GM12873 (cell line): ENCODE data around the gene DHX16.

Source experiments
- TF ChIP-seq, protein P1 (sequence below): IDR thresholded peaks from 2 replicates; pipeline ENCODE4 v1.5.1; 2012; ENCODE audit warnings: low read depth, mild to moderate bottlenecking, moderate library complexity, low read length, control low read depth; ENCODE audit not compliant: insufficient read depth; ENCODE audit errors: missing control alignments

The DHX16 gene

DNA sequence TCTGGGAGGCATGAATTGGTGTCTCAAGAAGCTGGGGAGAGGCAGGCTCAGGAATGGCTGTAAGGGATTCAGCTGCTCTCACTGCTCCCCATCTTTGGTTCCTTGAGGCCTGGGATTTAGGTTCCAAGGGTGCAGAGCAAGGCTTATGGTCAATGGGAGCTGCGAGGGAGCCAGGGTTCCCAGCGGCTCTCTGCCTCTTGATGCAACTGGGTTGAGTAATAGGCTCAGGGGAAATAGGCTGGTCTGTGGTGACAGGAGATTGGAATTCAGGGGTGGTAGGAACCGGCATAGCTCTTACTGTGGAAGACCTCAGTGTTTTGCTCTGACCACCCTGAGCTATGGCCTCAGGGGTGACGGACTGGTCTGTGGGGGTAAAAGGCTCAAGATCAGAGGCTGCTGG lies 31.0 kb upstream of the DHX16 start:
- TF ChIP-seq, protein P1, sequence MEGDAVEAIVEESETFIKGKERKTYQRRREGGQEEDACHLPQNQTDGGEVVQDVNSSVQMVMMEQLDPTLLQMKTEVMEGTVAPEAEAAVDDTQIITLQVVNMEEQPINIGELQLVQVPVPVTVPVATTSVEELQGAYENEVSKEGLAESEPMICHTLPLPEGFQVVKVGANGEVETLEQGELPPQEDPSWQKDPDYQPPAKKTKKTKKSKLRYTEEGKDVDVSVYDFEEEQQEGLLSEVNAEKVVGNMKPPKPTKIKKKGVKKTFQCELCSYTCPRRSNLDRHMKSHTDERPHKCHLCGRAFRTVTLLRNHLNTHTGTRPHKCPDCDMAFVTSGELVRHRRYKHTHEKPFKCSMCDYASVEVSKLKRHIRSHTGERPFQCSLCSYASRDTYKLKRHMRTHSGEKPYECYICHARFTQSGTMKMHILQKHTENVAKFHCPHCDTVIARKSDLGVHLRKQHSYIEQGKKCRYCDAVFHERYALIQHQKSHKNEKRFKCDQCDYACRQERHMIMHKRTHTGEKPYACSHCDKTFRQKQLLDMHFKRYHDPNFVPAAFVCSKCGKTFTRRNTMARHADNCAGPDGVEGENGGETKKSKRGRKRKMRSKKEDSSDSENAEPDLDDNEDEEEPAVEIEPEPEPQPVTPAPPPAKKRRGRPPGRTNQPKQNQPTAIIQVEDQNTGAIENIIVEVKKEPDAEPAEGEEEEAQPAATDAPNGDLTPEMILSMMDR: no peak

DNA sequence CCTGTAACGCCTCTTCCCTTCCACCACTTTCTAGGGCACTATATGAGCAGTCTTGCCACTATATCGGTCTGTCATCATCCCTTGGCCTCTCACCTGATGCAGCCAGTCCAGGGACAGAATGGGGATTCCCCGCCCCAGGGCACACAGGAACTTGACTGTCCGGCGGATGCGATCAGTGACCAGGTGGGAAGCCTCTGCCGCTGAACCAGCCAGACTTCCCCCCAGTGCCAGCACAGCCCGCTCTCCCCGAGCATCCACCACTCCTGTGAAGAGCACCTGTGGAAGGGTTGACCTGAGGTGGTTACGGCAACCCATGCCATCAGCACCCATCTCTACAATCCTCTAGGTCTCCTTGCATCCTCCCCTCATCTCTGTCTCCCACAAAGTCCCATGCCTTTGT lies 30.2 kb upstream of the DHX16 start:
- TF ChIP-seq, protein P1: no peak

GRCh38 chr6:30700340-30700739 lies 27.5 kb upstream of the DHX16 start:
- TF ChIP-seq, protein P1: no peak

- TF ChIP-seq, protein P1: no peak
Measured at GRCh38 chr6:30696432-30696831, 23.6 kb upstream of the DHX16 start.

GRCh38 chr6:30691208-30691847 lies 18.5 kb upstream of the DHX16 start:
- TF ChIP-seq, protein P1: no peak

DNA sequence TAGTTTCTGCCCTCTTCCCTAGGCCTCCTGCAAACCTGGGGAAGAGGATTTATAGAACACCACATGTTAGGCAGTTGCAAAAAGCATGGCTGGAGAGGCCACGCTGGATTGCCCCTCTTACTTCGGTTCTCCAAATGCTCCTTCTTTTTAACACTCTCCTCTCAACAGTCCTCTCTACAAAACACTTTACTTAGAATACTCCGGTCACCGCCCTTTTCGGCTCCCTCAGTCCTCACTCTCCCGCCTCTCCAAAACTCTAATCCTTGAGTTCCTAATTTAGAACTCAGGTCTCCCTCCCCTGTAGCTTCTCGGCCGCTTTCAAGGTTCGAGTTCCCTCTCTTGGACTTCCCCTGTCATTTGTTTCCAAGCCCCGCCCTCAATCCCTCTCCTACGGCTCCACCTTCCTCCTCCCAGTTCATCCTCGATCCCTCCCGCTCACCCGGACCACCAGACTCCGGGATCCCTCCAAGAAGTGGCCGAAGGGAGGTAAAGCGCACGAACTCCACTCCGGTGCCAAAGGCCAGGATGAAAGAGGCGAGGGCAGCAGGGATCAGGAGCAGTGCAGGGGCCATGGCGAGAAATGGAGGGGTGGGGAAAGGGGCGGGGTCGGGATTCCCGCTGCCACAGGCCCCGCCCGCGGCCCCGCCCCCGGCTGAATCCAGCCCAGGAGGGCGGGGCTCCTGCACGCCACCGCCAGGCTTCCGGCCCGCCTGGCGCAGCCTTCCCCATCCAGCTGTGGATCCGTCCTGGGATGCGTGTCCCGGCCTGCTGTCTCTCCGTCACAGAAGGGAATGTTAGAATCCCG lies 17.8 kb upstream of the DHX16 start, which contains the start of gene NRM:
Gene NRM (minus strand): TSS at position 582 of the 805 bp plus-strand sequence. CDS start 10 bp downstream, at position 572.
- TF ChIP-seq, protein P1: no peak

GRCh38 chr6:30689985-30690384 lies 17.2 kb upstream of the DHX16 start:
- TF ChIP-seq, protein P1: no peak
